Breast epithelium (tissue), 4 donors: ENCODE data around the gene HECTD4. TPM values are rescaled to one million over a fixed set of nuclear protein-coding genes. Genes with fewer than 3 reads are reported as not detected.
"Not testable (repeated sequence)": the region's sequence is repeated elsewhere in the genome, so short reads cannot be mapped to it uniquely, and the experiment has no call there.

Experiments used
- DNase-seq, 2 donors: peaks; one replicate each; pipeline ENCODE4 v3.0.0-alpha.2; 2019; ENCODE audit warnings: low spot score in 2 of 2
- H3K27ac ChIP-seq, 2 donors: fragments of 200-600 bp; sonication (generic) in 1 of 2; one replicate each; pipeline ENCODE4 v1.5.1; 2016 to 2019; ENCODE audit warnings: mild to moderate bottlenecking in 1 of 2
- H3K27me3 ChIP-seq, 2 donors: fragments of 200-600 bp; sonication (generic) in 1 of 2; one replicate each; pipeline versions ENCODE4 v1.5.1 to v1.6.0; 2017 to 2019; ENCODE audit warnings: control low read depth in 1 of 2, mild to moderate bottlenecking in 1 of 2
- H3K36me3 ChIP-seq: fragments of 200-600 bp; one replicate; pipeline ENCODE4 v1.5.1; 2019
- H3K4me1 ChIP-seq, 2 donors: fragments of 200-600 bp; sonication (generic); one replicate each; pipeline ENCODE4 v1.5.1; 2016 to 2019; ENCODE audit warnings: control low read depth in 1 of 2
- H3K4me3 ChIP-seq, 3 donors: fragments of 200-600 bp; sonication (generic); 1 replicate in 2 of 3; 2 replicates in 1 of 3; pipeline ENCODE4 v1.5.1; 2016 to 2019; ENCODE audit warnings: mild to moderate bottlenecking in 3 of 3, moderate library complexity in 2 of 3
- H3K9me3 ChIP-seq, 2 donors: fragments of 200-600 bp; sonication (generic) in 1 of 2; one replicate each; pipeline ENCODE4 v1.5.1; 2016 to 2019; ENCODE audit warnings: control low read depth in 1 of 2
- POLR2A ChIP-seq: fragments of 450-650 bp; IDR thresholded peaks from one replicate; pipeline ENCODE4 v1.6.1; 2016; ENCODE audit warnings: antibody characterized with exemption, mild to moderate bottlenecking, moderate library complexity
- POLR2AphosphoS5 ChIP-seq, 3 donors: sonication (generic); formaldehyde crosslinking; IDR thresholded peaks; one replicate each; pipeline ENCODE4 v1.6.1; 2017; ENCODE audit warnings: antibody characterized with exemption in 3 of 3
- intact Hi-C: fragments of 100-400 bp; cut with DNase I; formaldehyde crosslinking; loops from one replicate; pipeline ENCODE4 v1.15.1; 2023; ENCODE audit warnings: low total_unique reads
- total RNA-seq, 3 donors: library from RNA; depleted of rRNA; stranded (reverse); fragments of >200 nt; gene quantifications; one replicate each; pipeline ENCODE4 v1.1.0, GENCODE V29; 2016
- TF ChIP-seq, protein P1 (sequence below), 3 donors: fragments of 450-650 bp; IDR thresholded peaks; one replicate each; pipeline ENCODE4 v1.5.1; 2016 to 2017; ENCODE audit warnings: antibody characterized with exemption in 3 of 3, mild to moderate bottlenecking in 3 of 3, moderate library complexity in 3 of 3

Gene HECTD4
- total RNA-seq, 3 donors from 2014 or later, result 37.6 to 57.4 (median 49.5) TPM

DNA sequence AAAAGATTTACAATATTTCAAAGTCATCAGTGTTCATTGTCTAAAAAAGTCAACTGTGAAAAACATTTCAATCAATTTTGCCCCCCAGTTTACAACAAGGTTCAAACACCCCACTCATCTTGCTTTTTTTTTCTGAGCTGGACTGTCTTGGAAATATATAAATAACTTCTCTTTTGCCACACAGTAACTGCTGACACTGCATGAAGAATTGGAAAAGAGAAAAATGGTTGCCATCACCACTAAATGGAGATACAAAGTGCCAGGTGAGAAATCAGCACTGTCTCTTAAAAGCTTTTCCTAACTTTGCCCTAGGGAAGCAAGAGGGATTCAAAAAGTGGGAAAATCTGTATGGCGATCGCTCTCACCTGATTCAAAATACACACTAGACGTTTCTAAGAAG, 155.5 kb downstream of the HECTD4 start:
- Histone ChIP-seq H3K4me1 (no peaks in the 10 kb centered on the region), H3K36me3 (peaks cover 17% of the 10 kb centered on the region), H3K27ac (no peak overlapping the region), H3K4me3 (no peak overlapping the region), H3K9me3 (no peaks in the 10 kb centered on the region), H3K27me3 (no peaks in the 10 kb centered on the region)
- TF ChIP-seq POLR2A (no peak), POLR2AphosphoS5 (IDR thresholded peaks at IDR 0.05) (no peak)
- TF ChIP-seq, protein P1, sequence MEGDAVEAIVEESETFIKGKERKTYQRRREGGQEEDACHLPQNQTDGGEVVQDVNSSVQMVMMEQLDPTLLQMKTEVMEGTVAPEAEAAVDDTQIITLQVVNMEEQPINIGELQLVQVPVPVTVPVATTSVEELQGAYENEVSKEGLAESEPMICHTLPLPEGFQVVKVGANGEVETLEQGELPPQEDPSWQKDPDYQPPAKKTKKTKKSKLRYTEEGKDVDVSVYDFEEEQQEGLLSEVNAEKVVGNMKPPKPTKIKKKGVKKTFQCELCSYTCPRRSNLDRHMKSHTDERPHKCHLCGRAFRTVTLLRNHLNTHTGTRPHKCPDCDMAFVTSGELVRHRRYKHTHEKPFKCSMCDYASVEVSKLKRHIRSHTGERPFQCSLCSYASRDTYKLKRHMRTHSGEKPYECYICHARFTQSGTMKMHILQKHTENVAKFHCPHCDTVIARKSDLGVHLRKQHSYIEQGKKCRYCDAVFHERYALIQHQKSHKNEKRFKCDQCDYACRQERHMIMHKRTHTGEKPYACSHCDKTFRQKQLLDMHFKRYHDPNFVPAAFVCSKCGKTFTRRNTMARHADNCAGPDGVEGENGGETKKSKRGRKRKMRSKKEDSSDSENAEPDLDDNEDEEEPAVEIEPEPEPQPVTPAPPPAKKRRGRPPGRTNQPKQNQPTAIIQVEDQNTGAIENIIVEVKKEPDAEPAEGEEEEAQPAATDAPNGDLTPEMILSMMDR (IDR thresholded peaks at IDR 0.05), result no peak
- no peak for DNase-seq
- intact Hi-C loops, result no loop called here

DNA sequence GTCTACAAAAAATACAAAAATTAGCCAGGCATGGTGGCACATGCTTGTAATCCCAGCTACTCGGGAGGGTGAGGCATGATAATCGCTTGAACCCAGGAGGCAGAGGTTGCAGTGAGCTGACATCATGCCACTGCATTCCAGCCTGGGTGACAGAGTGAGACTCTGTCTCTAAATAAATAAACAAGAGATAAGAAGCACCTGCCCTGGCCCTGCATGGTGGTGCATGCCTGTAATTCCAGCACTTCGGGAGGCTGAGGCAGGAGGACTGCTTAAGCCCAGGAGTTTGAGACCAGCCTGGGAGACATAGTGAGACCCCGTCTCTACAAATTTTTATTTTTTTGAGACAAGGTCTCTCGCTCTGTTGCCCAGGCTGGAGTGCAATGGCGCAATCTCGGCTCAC, 161.6 kb downstream of the HECTD4 start:
- H3K36me3 ChIP-seq, H3K4me1 ChIP-seq, intact Hi-C loops, H3K9me3 ChIP-seq, H3K27ac ChIP-seq, H3K4me3 ChIP-seq, DNase-seq, H3K27me3 ChIP-seq: not testable (repeated sequence)

DNA sequence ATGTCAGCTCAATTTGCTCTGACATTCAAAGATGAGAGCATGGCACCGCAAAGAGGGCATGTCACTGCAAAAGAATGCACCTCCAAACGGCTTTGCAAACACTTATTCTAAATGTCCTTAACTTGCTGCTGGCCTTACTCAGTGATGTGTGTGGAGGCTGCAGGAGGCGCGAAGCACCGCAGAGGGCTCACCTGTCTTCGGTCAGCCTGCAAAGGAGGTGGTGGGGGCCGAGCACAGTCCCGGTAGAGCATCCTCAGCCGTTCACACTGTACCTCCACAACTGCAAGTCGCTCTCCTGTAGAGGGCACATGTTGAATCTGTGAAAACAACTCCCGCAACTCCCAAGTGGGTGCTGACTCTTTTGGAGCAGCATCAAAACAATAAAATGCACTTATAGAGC, 163.0 kb downstream of the HECTD4 start:
- Histone ChIP-seq H3K36me3 (peaks cover 8% of the 10 kb centered on the region), H3K4me3 (no peak overlapping the region), H3K4me1 (no peaks in the 10 kb centered on the region), H3K27me3 (no peaks in the 10 kb centered on the region), H3K9me3 (no peaks in the 10 kb centered on the region), H3K27ac (no peak overlapping the region)
- TF ChIP-seq POLR2AphosphoS5 (IDR thresholded peaks at IDR 0.05), result no peak
- TF ChIP-seq, protein P1 (IDR thresholded peaks at IDR 0.05), result no peak
- TF ChIP-seq POLR2A, result no peak
- intact Hi-C loops, result no loop called here
- DNase-seq, result no peak

DNA sequence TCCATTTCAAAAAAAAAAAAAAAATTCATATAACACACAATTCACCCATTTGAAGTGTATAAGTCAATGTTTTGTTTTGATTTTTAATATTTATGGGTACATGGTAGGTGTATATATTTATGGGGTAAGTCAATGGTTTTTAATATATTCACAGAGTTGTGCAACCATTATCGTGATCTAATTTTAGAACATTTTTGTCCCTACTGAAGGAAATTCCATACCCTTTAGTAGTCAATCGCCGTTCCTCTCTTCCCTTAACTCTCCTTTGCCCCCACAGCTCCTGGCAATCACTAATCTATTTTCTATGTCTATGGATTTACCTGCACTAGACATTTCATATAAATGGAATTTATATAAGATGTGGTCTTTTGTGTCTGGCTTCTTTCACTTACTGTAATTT, 164.1 kb downstream of the HECTD4 start:
- intact Hi-C loops, result no loop called here
- Histone ChIP-seq H3K9me3 (no peaks in the 10 kb centered on the region), H3K27me3 (no peaks in the 10 kb centered on the region), H3K27ac (no peak overlapping the region), H3K4me1 (no peaks in the 10 kb centered on the region), H3K4me3 (no peak overlapping the region), H3K36me3 (peaks cover 8% of the 10 kb centered on the region)
- TF ChIP-seq POLR2AphosphoS5 (IDR thresholded peaks at IDR 0.05) (no peak), POLR2A (no peak)
- TF ChIP-seq, protein P1 (IDR thresholded peaks at IDR 0.05), result no peak
- no peak for DNase-seq

DNA sequence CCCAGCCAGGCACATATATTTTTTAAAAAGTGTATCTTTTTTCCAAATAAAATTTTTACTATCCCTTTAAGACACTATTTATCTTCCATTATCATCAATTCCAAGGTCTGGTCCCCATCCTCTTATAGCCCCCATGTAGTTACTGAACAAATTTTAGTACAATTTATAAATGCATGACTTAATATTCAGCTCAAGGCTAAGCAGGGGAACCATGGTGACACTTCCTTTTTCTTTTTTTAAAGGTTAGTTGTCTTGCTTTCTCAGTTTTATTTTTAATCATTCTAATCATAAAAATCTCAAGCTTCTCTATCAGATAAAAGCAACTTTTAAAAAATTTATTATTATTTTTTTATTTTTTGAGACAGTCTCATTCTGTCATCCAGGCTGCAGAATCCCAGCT, 164.6 kb downstream of the HECTD4 start:
- TF ChIP-seq POLR2AphosphoS5 (IDR thresholded peaks at IDR 0.05) (no peak), POLR2A (no peak)
- TF ChIP-seq, protein P1 (IDR thresholded peaks at IDR 0.05), result no peak
- DNase-seq, result no peak
- Histone ChIP-seq H3K27ac (no peak overlapping the region), H3K9me3 (no peaks in the 10 kb centered on the region), H3K36me3 (peaks cover 8% of the 10 kb centered on the region), H3K4me3 (no peak overlapping the region), H3K4me1 (no peaks in the 10 kb centered on the region), H3K27me3 (no peaks in the 10 kb centered on the region)
- intact Hi-C loops, result no loop called here

DNA sequence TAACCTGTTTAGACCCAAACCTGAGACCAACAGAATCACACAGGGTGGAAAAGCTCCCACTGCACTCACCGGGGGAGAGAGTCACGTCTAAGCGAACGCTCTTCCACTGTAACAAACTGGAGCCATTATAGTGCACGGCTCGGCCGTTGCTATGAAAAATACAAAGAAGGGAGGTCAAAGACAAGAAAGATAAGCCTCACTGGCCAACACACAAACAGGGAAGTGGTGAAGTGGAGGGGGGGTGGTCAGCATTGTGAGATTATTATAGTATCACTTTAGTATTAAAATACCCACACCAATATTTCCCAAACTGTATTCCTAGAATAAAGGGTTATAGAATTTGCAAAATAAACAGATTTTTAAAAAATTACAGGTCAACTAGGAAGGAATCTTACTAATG, 166.0 kb downstream of the HECTD4 start:
- peaks cover 17% of the 10 kb centered on the region for H3K36me3 ChIP-seq
- no peaks in the 10 kb centered on the region for H3K4me1 ChIP-seq
- intact Hi-C loops, result no loop called here
- DNase-seq, result no peak
- no peaks in the 10 kb centered on the region for H3K27me3 ChIP-seq
- no peak overlapping the region for H3K4me3 ChIP-seq
- no peak overlapping the region for H3K27ac ChIP-seq
- H3K9me3 ChIP-seq, result no peaks in the 10 kb centered on the region
- TF ChIP-seq, protein P1 (IDR thresholded peaks at IDR 0.05), result no peak
- TF ChIP-seq POLR2A (no peak), POLR2AphosphoS5 (IDR thresholded peaks at IDR 0.05) (no peak)
